Pancreas (tissue), 10 donors: ENCODE results near the gene GPC2. TPM values are rescaled to one million over a fixed set of nuclear protein-coding genes. Genes with fewer than 3 reads are reported as not detected.
A peak's percentile ranks its signal among the peaks of the same experiment; 100 is the strongest.

Source experiments
- ATAC-seq, 4 donors: fragments of 200-7000 bp; cut with Tn5 transposase; one replicate each; pipeline versions ENCODE4 v1.8.0 to v1.9.1; 2020; ENCODE audit warnings: mild to moderate bottlenecking in 4 of 4, moderate library complexity in 4 of 4
- DNase-seq, 6 donors: peaks; one replicate each; pipeline ENCODE4 v3.0.0-alpha.2; 2020
- FAIRE-seq: peaks from 2 replicates; lab custom pipeline; 2012; peaks lifted over from hg19 to GRCh38; lab: Jason Lieb, UNC
- H3K27ac ChIP-seq, 4 donors: fragments of 200-600 bp; sonication (generic); 1 replicate in 3 of 4; 2 replicates in 1 of 4; pipeline versions ENCODE4 v1.5.0 to v1.8.0; 2020
- H3K27me3 ChIP-seq, 4 donors: fragments of 200-600 bp; one replicate each; pipeline ENCODE4 v1.8.0; 2021
- H3K36me3 ChIP-seq, 3 donors: fragments of 200-600 bp; sonication (generic) in 1 of 3; one replicate each; pipeline versions ENCODE4 v1.5.0 to v1.8.0; 2020 to 2021
- H3K4me1 ChIP-seq, 3 donors: fragments of 200-600 bp; one replicate each; pipeline ENCODE4 v1.8.0; 2021
- H3K4me3 ChIP-seq, 4 donors: fragments of 200-600 bp; sonication (generic) in 2 of 4; one replicate each; pipeline versions ENCODE4 v1.5.0 to v1.8.0; 2020 to 2021
- H3K9me3 ChIP-seq, 4 donors: fragments of 200-600 bp; one replicate each; pipeline ENCODE4 v1.8.0; 2021
- WGBS, 2 donors: extraction: QIAGEN DNeasy Blood & Tissue Kit; methylation state at CpG; one replicate each; pipeline ENCODE4 v1.1.7; 2013; 5-methylcytosine and 5-hydroxymethylcytosine counted together
- intact Hi-C, 3 donors: fragments of 100-400 bp; cut with DNase I; formaldehyde crosslinking; loops; one replicate each; pipeline versions ENCODE4 v1.11.1 to v1.14.2; 2022
- polyA plus RNA-seq, 2 donors: library from polyadenylated mRNA; stranded (reverse); fragments of 200-250 nt; gene quantifications; one replicate each; pipeline ENCODE4 v1.2.3, GENCODE V29; 2013
- total RNA-seq, 6 donors: library from RNA; stranded (reverse); fragmentation: NEBNext Ultra II Directional in 4 of 6; extraction: Animal tissue kit (Norgen Biotek cat#: 25700) in 4 of 6; gene quantifications; one replicate each; pipeline versions ENCODE4 v1.2.1 to v1.2.4, GENCODE V29; 2021 to 2023
- TF ChIP-seq, protein P1 (sequence below), 4 donors: fragments of 200-600 bp; sonication (generic) in 3 of 4; IDR thresholded peaks; one replicate each; pipeline versions ENCODE4 v1.5.0 to v1.8.0; 2021; ENCODE audit warnings: antibody characterized with exemption in 4 of 4
- donor health status: healthy with polysubstance abuse.
- donor health status: DM: no; HTN: no; CAD: no; lungs with moderate emphysema.
- donor health status: DM: no; HTN: no; CAD: no.
- donor health status: control.
- donor health status: control.
- donor health status: Bipolar disorder and iron deficiency.
- donor health status: DM: yes; HTN: yes; CAD: no.
- donor health status: DM: no; HTN: no; CAD: no.
- donor health status: DM: no; HTN: no; CAD: no.
- donor health status: DM: yes; HTN: yes; CAD: no.

GPC2 gene
- total and polyA plus RNA-seq, 8 donors = 0.12 to 2.5 (median 0.62) TPM

GRCh38 chr7:100126931-100127865 lies 50.0 kb downstream of the GPC2 start, which contains the start of gene MBLAC1:
MBLAC1 (plus strand) TSS chr7:100126967; CDS start chr7:100127396, 429 bp downstream.
- Histone ChIP-seq H3K36me3 (no peaks in the 10 kb centered on the region), H3K27me3 (no peaks in the 10 kb centered on the region), H3K4me1 (peaks cover 0 to 14% (median 8%) of the 10 kb centered on the region in 3 donors), H3K9me3 (no peaks in the 10 kb centered on the region), H3K27ac (peak within 1 kb of the TSS; percentile 84 to 94 (median 89)), H3K4me3 (peak within 1 kb of the TSS; percentile 54 to 98 (median 94))
- DNase-seq (peak; percentile 88 to 92 (median 90)), FAIRE-seq (no peak), ATAC-seq (peak; percentile 90 to 96 (median 92))
- TF ChIP-seq, protein P1, sequence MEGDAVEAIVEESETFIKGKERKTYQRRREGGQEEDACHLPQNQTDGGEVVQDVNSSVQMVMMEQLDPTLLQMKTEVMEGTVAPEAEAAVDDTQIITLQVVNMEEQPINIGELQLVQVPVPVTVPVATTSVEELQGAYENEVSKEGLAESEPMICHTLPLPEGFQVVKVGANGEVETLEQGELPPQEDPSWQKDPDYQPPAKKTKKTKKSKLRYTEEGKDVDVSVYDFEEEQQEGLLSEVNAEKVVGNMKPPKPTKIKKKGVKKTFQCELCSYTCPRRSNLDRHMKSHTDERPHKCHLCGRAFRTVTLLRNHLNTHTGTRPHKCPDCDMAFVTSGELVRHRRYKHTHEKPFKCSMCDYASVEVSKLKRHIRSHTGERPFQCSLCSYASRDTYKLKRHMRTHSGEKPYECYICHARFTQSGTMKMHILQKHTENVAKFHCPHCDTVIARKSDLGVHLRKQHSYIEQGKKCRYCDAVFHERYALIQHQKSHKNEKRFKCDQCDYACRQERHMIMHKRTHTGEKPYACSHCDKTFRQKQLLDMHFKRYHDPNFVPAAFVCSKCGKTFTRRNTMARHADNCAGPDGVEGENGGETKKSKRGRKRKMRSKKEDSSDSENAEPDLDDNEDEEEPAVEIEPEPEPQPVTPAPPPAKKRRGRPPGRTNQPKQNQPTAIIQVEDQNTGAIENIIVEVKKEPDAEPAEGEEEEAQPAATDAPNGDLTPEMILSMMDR (IDR thresholded peaks at IDR 0.05) = no peak
- intact Hi-C loops = no loop called here
- 0 to 1% methylated on average over 68 to 85 of the region's 85 CpGs for WGBS, 2 donors

- TF ChIP-seq, protein P1 (IDR thresholded peaks at IDR 0.05) = no peak
- H3K36me3 ChIP-seq = no peaks in the 10 kb centered on the region
- ATAC-seq (peak; percentile 0 to 51 (median 31)), FAIRE-seq (no peak), DNase-seq (peak in 1 of 6 donors; percentile 86)
- no peaks in the 10 kb centered on the region for H3K27me3 ChIP-seq
- H3K4me1 ChIP-seq = peaks cover 0 to 13% (median 8%) of the 10 kb centered on the region in 3 donors
- peak overlapping the region; percentile 54 to 98 (median 94) for H3K4me3 ChIP-seq
- H3K9me3 ChIP-seq = no peaks in the 10 kb centered on the region
- peak overlapping the region; percentile 84 to 94 (median 89) for H3K27ac ChIP-seq
- intact Hi-C loops = no loop called here
- WGBS, 2 donors = 9 to 10% methylated on average over 29 of the region's 29 CpGs
Observed at GRCh38 chr7:100126239-100126930, 50.8 kb downstream of the GPC2 start.

- 81 to 87% methylated on average over 4 of the region's 4 CpGs for WGBS, 2 donors
- Histone ChIP-seq H3K27me3 (no peaks in the 10 kb centered on the region), H3K27ac (no peak overlapping the region), H3K4me1 (peaks cover 0 to 17% (median 8%) of the 10 kb centered on the region in 3 donors), H3K9me3 (no peaks in the 10 kb centered on the region), H3K36me3 (no peaks in the 10 kb centered on the region), H3K4me3 (no peak overlapping the region)
- ATAC-seq (no peak), DNase-seq (no peak), FAIRE-seq (no peak)
- TF ChIP-seq, protein P1 (IDR thresholded peaks at IDR 0.05) = no peak
- intact Hi-C loops = no loop called here
Observed at GRCh38 chr7:100124301-100125230, 52.6 kb downstream of the GPC2 start.

GRCh38 chr7:100122568-100122967 lies 54.6 kb downstream of the GPC2 start:
- FAIRE-seq (no peak), ATAC-seq (no peak), DNase-seq (no peak)
- TF ChIP-seq, protein P1 (IDR thresholded peaks at IDR 0.05) = no peak
- intact Hi-C loops = no loop called here
- no peaks in the 10 kb centered on the region for H3K9me3 ChIP-seq
- no peak overlapping the region for H3K27ac ChIP-seq
- peaks cover 0 to 11% (median 8%) of the 10 kb centered on the region in 3 donors for H3K4me1 ChIP-seq
- H3K4me3 ChIP-seq = no peak overlapping the region
- 95 to 100% methylated on average over 1 of the region's 1 CpG for WGBS, 2 donors
- no peaks in the 10 kb centered on the region for H3K36me3 ChIP-seq
- H3K27me3 ChIP-seq = no peaks in the 10 kb centered on the region
